Tibial nerve (tissue), 4 donors: ENCODE data around the gene FBL. TPM values are rescaled to one million over a fixed set of nuclear protein-coding genes. Genes with fewer than 3 reads are reported as not detected.

Experiments
- DNase-seq, 2 donors: peaks; one replicate each; pipeline ENCODE4 v3.0.0-alpha.2; 2019; ENCODE audit warnings: low spot score in 2 of 2
- H3K27ac ChIP-seq, 4 donors: fragments of 200-600 bp; sonication (generic) in 3 of 4; one replicate each; pipeline ENCODE4 v1.5.1; 2017 to 2019; ENCODE audit warnings: mild to moderate bottlenecking in 1 of 4
- H3K27me3 ChIP-seq, 2 donors: fragments of 200-600 bp; sonication (generic) in 1 of 2; one replicate each; pipeline versions ENCODE4 v1.5.1 to v1.6.0; 2017 to 2019
- H3K36me3 ChIP-seq, 3 donors: fragments of 200-600 bp; sonication (generic); one replicate each; pipeline ENCODE4 v1.5.1; 2018 to 2019
- H3K4me1 ChIP-seq, 4 donors: fragments of 200-600 bp; sonication (generic) in 3 of 4; one replicate each; pipeline ENCODE4 v1.5.1; 2017 to 2019
- H3K4me3 ChIP-seq, 4 donors: fragments of 200-600 bp; sonication (generic) in 3 of 4; one replicate each; pipeline ENCODE4 v1.5.1; 2017 to 2019; ENCODE audit warnings: mild to moderate bottlenecking in 1 of 4, moderate library complexity in 1 of 4
- H3K9me3 ChIP-seq, 4 donors: fragments of 200-600 bp; sonication (generic) in 3 of 4; one replicate each; pipeline ENCODE4 v1.5.1; 2017 to 2019
- CTCF ChIP-seq, 5 experiments: fragments of 200-600 bp in 3 of 5; fragments of 450-650 bp in 2 of 5; sonication (generic) in 3 of 5; IDR thresholded peaks; one replicate each; pipeline ENCODE4 v1.5.1; 2016 to 2019; ENCODE audit warnings: antibody characterized with exemption in 5 of 5, mild to moderate bottlenecking in 3 of 5, moderate library complexity in 2 of 5
- EP300 ChIP-seq, 2 donors: sonication (generic); formaldehyde crosslinking; IDR thresholded peaks; one replicate each; pipeline ENCODE4 v1.6.1; 2017; ENCODE audit warnings: antibody characterized with exemption in 2 of 2, mild to moderate bottlenecking in 1 of 2
- POLR2A ChIP-seq, 2 donors: fragments of 450-650 bp; IDR thresholded peaks; one replicate each; pipeline ENCODE4 v1.6.1; 2017; ENCODE audit warnings: antibody characterized with exemption in 2 of 2, mild to moderate bottlenecking in 2 of 2, moderate library complexity in 2 of 2
- WGBS, 2 donors: methylation state at CpG; one replicate each; pipeline ENCODE4 v1.1.5; 2018; 5-methylcytosine and 5-hydroxymethylcytosine counted together
- small RNA-seq: library from RNA; depleted of rRNA; stranded (forward); fragments of <200 nt; gene quantifications from one replicate; pipeline ENCODE3, GENCODE V24; 2016
- total RNA-seq, 4 donors: library from RNA; depleted of rRNA; stranded (reverse); fragments of >200 nt; gene quantifications; one replicate each; pipeline ENCODE4 v1.1.0, GENCODE V29; 2016

Gene FBL
- total RNA-seq, 4 donors from 2014 or later: 170 to 204 (median 177) TPM

DNA sequence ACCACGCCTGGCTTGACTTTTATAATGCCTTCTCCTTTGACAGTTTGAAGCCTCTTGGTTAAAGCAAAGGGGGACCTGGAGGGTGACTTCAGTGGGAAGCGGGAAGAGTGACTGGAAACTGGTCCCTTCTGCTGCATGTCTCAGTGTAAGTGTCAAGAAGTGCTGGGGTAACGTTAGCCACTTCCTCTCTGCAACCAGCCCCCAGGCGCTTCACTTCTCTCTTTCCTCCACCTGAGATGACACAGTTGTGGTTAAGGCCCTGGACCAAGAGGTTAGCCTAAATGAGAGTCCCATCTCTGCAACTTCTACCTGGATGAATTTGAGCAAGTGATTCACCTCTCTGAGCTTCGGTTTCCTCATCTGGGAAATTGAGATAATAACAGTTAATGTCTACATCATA is 51.2 kb downstream of the FBL start:
- Histone ChIP-seq H3K27me3 (no peaks in the 10 kb centered on the region), H3K4me1 (no peaks in the 10 kb centered on the region), H3K4me3 (no peak overlapping the region), H3K9me3 (no peaks in the 10 kb centered on the region), H3K36me3 (no peaks in the 10 kb centered on the region), H3K27ac (no peak overlapping the region)
- TF ChIP-seq POLR2A (IDR thresholded peaks at IDR 0.05) (no peak), CTCF (IDR thresholded peaks at IDR 0.05) (no peak), EP300 (IDR thresholded peaks at IDR 0.05) (no peak)
- 70% methylated on average over 5 of the region's 5 CpGs for WGBS, 2 donors
- no peak for DNase-seq

DNA sequence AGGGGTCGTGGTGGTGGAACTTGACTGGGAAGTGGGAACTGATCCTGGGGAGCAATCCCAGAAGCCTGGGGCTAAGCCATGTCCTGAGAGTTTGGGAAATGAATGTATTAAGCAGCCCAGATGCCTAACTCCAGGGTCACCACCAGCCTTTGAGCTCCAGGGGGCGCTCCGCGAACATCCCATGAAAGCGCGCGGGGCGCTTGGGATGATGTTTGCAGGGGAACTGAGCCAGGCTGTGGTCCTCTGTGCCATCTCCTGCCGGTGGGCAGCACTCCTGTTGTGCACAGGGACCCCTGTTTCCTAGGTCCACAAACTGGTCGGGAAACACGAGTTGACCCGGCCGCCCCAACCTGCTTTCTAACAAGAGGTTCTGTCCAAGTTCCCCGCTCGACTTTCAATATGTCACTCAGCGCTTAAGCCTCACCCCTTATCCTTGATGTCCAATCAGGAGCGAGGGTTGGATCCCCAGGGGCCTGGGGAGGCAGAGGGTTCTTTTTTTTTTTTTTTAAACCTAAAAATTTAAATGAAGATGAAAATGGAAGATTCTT is 53.1 kb downstream of the FBL start:
- 1 to 4% methylated on average over 10 to 17 of the region's 17 CpGs for WGBS, 2 donors
- TF ChIP-seq POLR2A (IDR thresholded peaks at IDR 0.05): no peak
- TF ChIP-seq CTCF (IDR thresholded peaks at IDR 0.05): peak; percentile 76 to 92 (median 84)
- TF ChIP-seq EP300 (IDR thresholded peaks at IDR 0.05): peak in 1 of 2 donors; percentile 15
- Histone ChIP-seq H3K4me3 (peak overlapping the region; percentile 25 to 52 (median 38)), H3K36me3 (no peaks in the 10 kb centered on the region), H3K27me3 (no peaks in the 10 kb centered on the region), H3K4me1 (no peaks in the 10 kb centered on the region), H3K27ac (no peak overlapping the region), H3K9me3 (peaks cover 0 to 12% (median 0%) of the 10 kb centered on the region in 4 donors)
- peak; percentile 35 to 82 for DNase-seq

GRCh38 chr19:39788244-39788643 is 57.9 kb downstream of the FBL start:
- no peak for DNase-seq
- no peaks in the 10 kb centered on the region for H3K4me1 ChIP-seq
- H3K9me3 ChIP-seq: peaks cover 0 to 24% (median 0%) of the 10 kb centered on the region in 4 donors
- H3K27me3 ChIP-seq: no peaks in the 10 kb centered on the region
- H3K36me3 ChIP-seq: no peaks in the 10 kb centered on the region
- no peak overlapping the region for H3K4me3 ChIP-seq
- no peak overlapping the region for H3K27ac ChIP-seq
- TF ChIP-seq EP300 (IDR thresholded peaks at IDR 0.05) (no peak), POLR2A (IDR thresholded peaks at IDR 0.05) (no peak), CTCF (IDR thresholded peaks at IDR 0.05) (no peak)

Small RNA genes lying within 50 kb of the gene (small RNA-seq; reads per million reads assigned to genes)
- not detected for gene MIR6719

Other genes starting within 250 kb of the FBL start
- not detected for gene LGALS13, start 243.9 kb downstream of the FBL start, total RNA-seq
- gene LGALS16, start 190.5 kb downstream of the FBL start, total RNA-seq: not detected
- not detected for gene LGALS14, start 141.9 kb downstream of the FBL start, total RNA-seq
- not detected for gene CLC, start 108.3 kb downstream of the FBL start, total RNA-seq
- not detected for gene LEUTX, start 67.5 kb downstream of the FBL start, total RNA-seq
- 10 to 100 TPM; 12.6 to 15.9 (median 13.1) TPM for gene DYRK1B, start 12.2 kb downstream of the FBL start, total RNA-seq
- 100 to 1,000 TPM in 1 of 4 donors, 10 to 100 TPM in 3; 17.4 to 122 (median 72.1) TPM for gene FCGBP, start 88.3 kb upstream of the FBL start, total RNA-seq
- 10 to 100 TPM; 49.4 to 91.8 (median 69.5) TPM for gene PSMC4, start 124.8 kb upstream of the FBL start, total RNA-seq
- gene ZNF546, start 150.7 kb upstream of the FBL start, total RNA-seq: 10 to 100 TPM in 2 of 4 donors, 1 to 10 TPM in 2; 4.2 to 13.3 (median 9.0) TPM
- 10 to 100 TPM; 14.6 to 33.9 (median 17.0) TPM for gene ZNF780B, start 209.9 kb upstream of the FBL start, total RNA-seq
- 10 to 100 TPM in 3 of 4 donors, 1 to 10 TPM in 1; 9.6 to 15.7 (median 13.0) TPM for gene ZNF780A, start 244.6 kb upstream of the FBL start, total RNA-seq